HG03442 (cell line): ENCODE results near the gene HEATR5B.

ENCODE experiments used
- ATAC-seq: cut with Tn5 transposase; IDR thresholded peaks from one replicate; pipeline ENCODE4 v1.9.1; 2021; ENCODE audit warnings: mild to moderate bottlenecking, moderate library complexity; ENCODE audit not compliant: unreplicated experiment

Gene HEATR5B

GRCh38 chr2:37083873-37084794, at the start of gene HEATR5B, which contains the start of gene GPATCH11:
TSS of gene HEATR5B (minus strand) at chr2:37084372. CDS start at chr2:37083414, 958 bp downstream.
TSS of gene GPATCH11 (plus strand) at chr2:37084518. CDS start at chr2:37088382, 3,864 bp downstream.
- ATAC-seq = peak; percentile 79

DNA sequence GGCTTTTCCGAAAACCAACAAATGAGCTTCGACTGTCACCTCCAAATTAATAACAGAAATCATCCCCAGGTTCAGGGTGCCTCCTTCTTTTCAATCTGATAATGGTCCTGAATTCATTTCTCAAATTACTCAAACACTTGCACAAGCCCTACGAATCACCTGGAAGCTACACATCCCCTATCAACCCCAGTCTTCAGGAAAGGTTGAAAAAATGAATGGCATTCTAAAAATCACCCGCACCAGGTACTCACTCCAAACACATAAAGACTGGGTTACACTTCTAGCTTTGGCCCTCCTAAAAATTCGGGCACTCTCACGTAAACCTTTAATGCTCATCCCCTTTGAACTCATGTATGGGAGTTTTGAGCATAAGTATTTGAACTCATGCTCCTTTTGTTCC, 48.7 kb upstream of the HEATR5B start:
- no peak for ATAC-seq

DNA sequence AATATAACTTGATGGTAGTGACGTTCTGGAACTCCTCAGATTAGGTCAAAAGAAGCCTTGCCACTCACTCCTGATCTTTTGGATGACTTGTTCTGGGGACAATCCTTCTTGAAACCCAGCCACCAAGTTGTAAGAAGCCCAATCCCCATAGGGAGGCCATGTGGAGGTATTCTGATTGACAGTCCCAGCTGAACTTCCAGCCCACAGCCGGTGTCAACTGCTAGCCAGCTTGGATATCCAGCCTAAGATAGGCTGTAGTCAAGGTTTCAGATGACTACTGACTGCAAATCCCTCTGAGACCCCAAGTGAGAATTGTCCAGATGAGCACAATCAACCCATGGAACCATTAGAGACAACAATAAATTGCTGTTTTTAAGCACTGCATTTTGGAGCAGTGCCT, 41.2 kb upstream of the HEATR5B start:
- ATAC-seq = no peak

GRCh38 chr2:37119157-37119556, 35.0 kb upstream of the HEATR5B start:
- ATAC-seq = no peak

GRCh38 chr2:37117566-37117965, 33.4 kb upstream of the HEATR5B start:
- no peak for ATAC-seq

DNA sequence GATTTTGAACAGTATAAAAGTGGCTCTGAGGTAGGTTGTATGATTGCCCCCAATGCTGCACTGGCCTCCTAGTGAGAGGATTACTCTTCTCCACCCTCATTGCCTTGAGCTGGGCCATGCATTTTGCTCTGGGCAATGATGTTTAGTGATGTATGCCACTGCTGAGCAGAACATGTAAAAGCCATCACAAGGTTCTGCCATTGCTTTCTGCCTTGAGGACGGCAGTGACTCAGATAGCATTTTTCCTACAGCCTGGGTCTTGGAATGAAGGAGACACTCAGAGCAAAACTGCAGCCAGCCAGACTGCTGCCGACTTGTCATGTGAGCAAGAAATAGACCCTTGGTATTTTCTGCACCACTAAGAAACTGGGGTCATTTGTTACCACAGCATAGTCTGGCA, 27.8 kb upstream of the HEATR5B start:
- no peak for ATAC-seq

DNA sequence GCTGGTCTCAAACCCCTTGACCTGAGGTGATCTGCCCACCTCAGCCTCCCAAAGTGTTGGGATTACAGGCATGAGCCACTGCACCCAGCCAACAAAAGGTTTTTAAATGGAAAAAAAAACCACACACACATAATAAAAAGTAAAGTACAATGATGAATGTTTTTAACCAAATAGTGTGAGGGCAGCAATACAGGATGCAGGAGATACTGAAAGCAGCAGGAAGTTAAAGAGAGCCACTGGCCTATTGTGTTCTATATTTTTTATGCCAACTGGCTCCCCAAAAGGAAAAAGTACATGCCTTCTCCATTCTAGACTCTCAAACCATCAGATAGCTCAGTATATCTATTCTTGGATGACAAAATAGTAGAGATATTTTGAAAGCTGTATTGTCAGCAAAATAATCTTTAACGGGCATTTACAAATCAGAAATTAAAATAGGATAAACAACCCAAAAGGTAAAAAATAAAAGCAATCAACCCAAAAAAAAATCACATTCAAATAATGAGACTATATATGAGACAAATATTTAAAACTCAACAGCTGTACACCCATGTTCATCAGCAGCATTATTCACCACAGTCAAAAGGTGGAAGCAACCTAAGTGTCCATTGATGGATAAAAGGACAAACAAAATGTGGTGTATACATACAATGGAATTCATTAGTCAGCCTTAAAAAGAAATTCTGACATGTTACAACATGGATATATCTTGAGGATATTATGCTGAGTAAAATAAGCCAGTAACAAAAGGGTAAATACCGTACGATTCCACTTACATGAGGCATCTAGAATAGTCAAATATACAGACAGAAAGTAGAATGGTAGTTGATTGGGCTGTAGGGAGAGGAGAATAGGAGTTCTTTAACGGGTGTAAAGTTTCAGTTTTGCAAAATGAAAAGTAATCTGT, 26.4 kb upstream of the HEATR5B start:
- ATAC-seq = no peak

- no peak for ATAC-seq
These were observed 25.4 kb upstream of the HEATR5B start for GRCh38 chr2:37109523-37109922.

GRCh38 chr2:37105150-37105549, 21.0 kb upstream of the HEATR5B start:
- no peak for ATAC-seq

DNA sequence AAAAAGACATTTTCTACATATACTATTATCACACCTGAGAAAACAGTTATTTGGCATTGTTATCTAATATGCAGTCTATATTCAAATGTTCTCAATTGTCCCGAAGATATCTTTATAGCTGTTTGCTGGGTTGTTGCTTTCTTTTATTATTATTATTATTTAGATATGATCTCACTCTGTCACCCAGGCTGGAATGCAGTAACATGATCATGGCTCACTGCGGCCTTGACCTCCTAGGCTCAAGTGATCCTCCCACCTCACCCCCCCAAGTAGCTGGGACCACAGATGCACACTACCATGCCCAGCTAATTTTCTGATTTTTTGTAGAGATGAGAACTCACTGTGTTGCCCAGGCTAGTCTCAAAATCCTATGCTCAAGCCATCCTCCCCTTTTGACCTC, 20.0 kb upstream of the HEATR5B start:
- no peak for ATAC-seq

DNA sequence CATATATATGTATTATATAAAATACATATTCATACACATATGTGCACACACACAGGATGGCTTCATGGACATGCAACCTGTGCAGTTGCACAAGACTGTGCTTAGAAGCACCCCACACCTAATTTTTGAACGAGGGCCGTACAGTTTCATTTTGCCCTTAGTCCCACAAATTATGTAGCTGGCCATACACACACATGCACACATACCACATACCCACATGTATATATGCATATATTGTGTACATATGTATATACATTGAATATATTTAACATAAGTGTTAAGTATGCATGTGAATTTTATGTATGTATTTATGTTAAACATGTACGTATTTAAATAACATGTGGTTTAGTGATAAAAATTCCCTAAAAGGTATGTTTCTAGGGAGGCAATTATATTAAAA, 18.4 kb upstream of the HEATR5B start:
- ATAC-seq = no peak

- no peak for ATAC-seq
These were observed 15.9 kb upstream of the HEATR5B start for GRCh38 chr2:37100054-37100453.

- no peak for ATAC-seq
These were observed 14.4 kb upstream of the HEATR5B start for GRCh38 chr2:37098416-37099118.

- ATAC-seq = no peak
These were observed 12.4 kb upstream of the HEATR5B start for GRCh38 chr2:37096568-37096967.

DNA sequence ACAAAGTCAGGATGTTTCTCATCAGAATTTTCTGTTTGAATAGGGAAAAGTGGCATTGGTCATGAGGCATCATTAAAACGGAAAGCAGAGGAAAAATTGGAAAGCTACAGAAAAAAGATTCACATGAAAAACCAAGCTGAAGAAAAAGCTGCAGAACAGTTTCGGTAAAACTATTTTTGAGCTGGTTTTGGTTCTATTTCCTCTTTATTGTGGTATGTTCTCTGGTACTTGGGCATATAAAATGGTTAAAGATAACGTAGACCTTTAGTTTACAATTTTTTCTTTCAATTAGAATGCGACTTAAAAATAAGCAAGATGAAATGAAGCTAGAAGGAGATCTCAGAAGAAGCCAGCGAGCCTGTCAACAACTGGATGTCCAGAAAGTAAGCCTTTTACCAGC, 7.7 kb upstream of the HEATR5B start:
- peak; percentile 31 for ATAC-seq

GRCh38 chr2:37090019-37090477, 5.9 kb upstream of the HEATR5B start:
- ATAC-seq = peak; percentile 81

DNA sequence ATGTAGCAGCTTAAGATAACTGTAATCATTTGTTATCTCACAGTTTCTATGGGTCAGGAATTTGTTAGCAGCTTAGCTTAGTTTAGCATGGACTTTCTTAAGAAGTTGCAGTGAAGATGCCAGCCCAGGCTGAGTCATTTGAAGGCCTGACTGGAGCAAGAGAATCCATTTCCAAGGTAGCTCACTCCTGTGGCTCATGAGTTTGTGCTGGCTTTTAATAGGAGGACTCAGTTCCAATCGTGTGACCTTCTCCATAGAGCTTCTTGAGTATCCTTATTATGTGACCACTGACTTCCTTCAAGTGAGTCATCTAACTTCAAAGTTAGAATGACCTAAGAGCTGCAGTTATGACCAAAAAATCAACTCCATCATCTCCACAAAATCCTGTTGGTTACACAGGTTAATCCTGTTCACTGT, 1.6 kb upstream of the HEATR5B start:
- no peak for ATAC-seq

- no peak for ATAC-seq
These were observed 625 bp upstream of the HEATR5B start for GRCh38 chr2:37084797-37085196.

- ATAC-seq = no peak
These were observed 3.5 kb downstream of the HEATR5B start for GRCh38 chr2:37080689-37081088.

DNA sequence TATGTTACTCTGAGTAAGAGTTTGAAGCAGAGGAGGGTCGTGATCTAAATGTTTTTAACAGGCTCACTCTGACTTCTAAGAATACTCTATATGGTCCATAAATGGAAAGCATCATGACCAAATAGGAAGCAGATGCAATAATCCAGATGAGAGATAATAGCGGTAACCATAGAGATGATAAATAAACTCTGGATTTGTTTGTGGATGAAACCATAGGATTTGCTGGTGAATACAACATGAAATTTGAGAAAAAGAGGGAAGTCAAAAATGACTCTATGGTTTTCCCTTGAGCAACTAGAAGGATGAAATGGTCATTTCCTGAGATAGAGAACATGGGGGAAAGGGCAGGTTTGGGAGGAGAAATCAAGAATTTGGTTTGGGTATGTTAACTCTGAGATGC, 3.9 kb downstream of the HEATR5B start:
- no peak for ATAC-seq

- ATAC-seq = no peak
These were observed 13.2 kb downstream of the HEATR5B start for GRCh38 chr2:37070931-37071330.
